Astrocyte (in vitro differentiated cells and primary cell): ENCODE data around the gene IGFALS. TPM values are rescaled to one million over a fixed set of nuclear protein-coding genes. Genes with fewer than 3 reads are reported as not detected.
A peak's percentile ranks its signal among the peaks of the same experiment; 100 is the strongest.

Source experiments
- DNase-seq: peaks from one replicate; pipeline ENCODE4 v3.0.0-alpha.2; 2010; ENCODE audit warnings: low read depth
- FAIRE-seq: peaks from 2 replicates; lab custom pipeline; 2011; peaks lifted over from hg19 to GRCh38; lab: Jason Lieb, UNC
- H2AFZ ChIP-seq: 2 replicates; pipeline ENCODE4 v1.6.0; 2012; ENCODE audit warnings: low read depth, low read length, inconsistent platforms
- H3K27ac ChIP-seq: 2 replicates; pipeline ENCODE4 v1.5.1; 2011; ENCODE audit warnings: low read depth, low read length, inconsistent platforms
- H3K27me3 ChIP-seq: 2 replicates; pipeline ENCODE4 v1.6.0; 2011; ENCODE audit warnings: low read length, inconsistent platforms; ENCODE audit not compliant: insufficient read depth
- H3K36me3 ChIP-seq: 2 replicates; pipeline ENCODE4 v1.5.1; 2011; ENCODE audit warnings: low read length, inconsistent platforms; ENCODE audit not compliant: insufficient read depth
- H3K4me1 ChIP-seq: 2 replicates; pipeline ENCODE4 v1.5.1; 2011; ENCODE audit warnings: low read length, inconsistent platforms; ENCODE audit not compliant: insufficient read depth
- H3K4me2 ChIP-seq: 2 replicates; pipeline ENCODE4 v1.6.0; 2012; ENCODE audit warnings: low read length, inconsistent platforms
- H3K4me3 ChIP-seq: 2 replicates; pipeline ENCODE4 v1.5.1; 2011; ENCODE audit warnings: low read depth, mild to moderate bottlenecking, low read length, inconsistent platforms; ENCODE audit not compliant: insufficient read depth
- H3K79me2 ChIP-seq: 2 replicates; pipeline ENCODE4 v1.6.0; 2012; ENCODE audit warnings: mild to moderate bottlenecking, low read length, inconsistent platforms; ENCODE audit not compliant: insufficient read depth
- H3K9ac ChIP-seq: 2 replicates; pipeline ENCODE4 v1.6.0; 2012; ENCODE audit warnings: mild to moderate bottlenecking, low read length, inconsistent platforms
- H3K9me3 ChIP-seq: 2 replicates; pipeline ENCODE4 v1.5.1; 2012; ENCODE audit warnings: low read depth, mild to moderate bottlenecking, low read length, inconsistent platforms; ENCODE audit not compliant: insufficient read depth
- H4K20me1 ChIP-seq: 2 replicates; pipeline ENCODE4 v1.6.0; 2012; ENCODE audit warnings: low read length, inconsistent platforms; ENCODE audit not compliant: insufficient read depth
- H3K27ac Mint-ChIP-seq: one replicate; pipeline ENCODE4 v1.8.0; 2021; ENCODE audit warnings: mild to moderate bottlenecking, mixed read lengths; ENCODE audit not compliant: unreplicated experiment
- H3K27me3 Mint-ChIP-seq: one replicate; pipeline ENCODE4 v1.8.0; 2021; ENCODE audit warnings: low read depth, mixed read lengths; ENCODE audit not compliant: unreplicated experiment
- H3K36me3 Mint-ChIP-seq: one replicate; pipeline ENCODE4 v1.8.0; 2021; ENCODE audit warnings: low read depth, mixed read lengths; ENCODE audit not compliant: unreplicated experiment
- H3K4me1 Mint-ChIP-seq: one replicate; pipeline ENCODE4 v1.8.0; 2021; ENCODE audit warnings: low read depth, mixed read lengths; ENCODE audit not compliant: unreplicated experiment
- H3K4me3 Mint-ChIP-seq: one replicate; pipeline ENCODE4 v1.8.0; 2021; ENCODE audit warnings: mild to moderate bottlenecking, moderate library complexity, mixed read lengths; ENCODE audit not compliant: unreplicated experiment
- H3K9me3 Mint-ChIP-seq: one replicate; pipeline ENCODE4 v1.8.0; 2021; ENCODE audit warnings: mild to moderate bottlenecking, mixed read lengths; ENCODE audit not compliant: unreplicated experiment
- CTCF ChIP-seq: IDR thresholded peaks from 2 replicates; pipeline ENCODE4 v1.5.1; 2011; ENCODE audit warnings: low read depth, mild to moderate bottlenecking, inconsistent platforms, low read length, moderate library complexity; ENCODE audit not compliant: insufficient read depth
- EZH2 ChIP-seq: IDR thresholded peaks from 2 replicates; pipeline ENCODE4 v1.6.1; 2012; ENCODE audit warnings: mild to moderate bottlenecking, low read length, inconsistent platforms; ENCODE audit not compliant: insufficient read depth
- total RNA-seq: library from RNA; stranded (reverse); gene quantifications from 2 replicates; pipeline ENCODE4 v1.2.1, GENCODE V29; 2021

Gene IGFALS
- total RNA-seq, 1 donor from 2014 or later, result not detected

GRCh38 chr16:1784977-1785845 lies 8.3 kb downstream of the IGFALS start:
- Mint-ChIP-seq H3K9me3 (no peaks in the 10 kb centered on the region), H3K27ac (no peak overlapping the region), H3K36me3 (peaks cover 2% of the 10 kb centered on the region), H3K27me3 (no peaks in the 10 kb centered on the region), H3K4me1 (peaks cover 9% of the 10 kb centered on the region), H3K4me3 (peak overlapping the region; percentile 61)
- Histone ChIP-seq H3K27me3 (no peaks in the 10 kb centered on the region), H3K4me2 (no peak overlapping the region), H3K79me2 (peaks cover 71% of the 10 kb centered on the region), H3K4me3 (no peak overlapping the region), H3K9me3 (no peaks in the 10 kb centered on the region), H3K27ac (no peak overlapping the region), H3K4me1 (peaks cover 12% of the 10 kb centered on the region), H3K36me3 (peaks cover 2% of the 10 kb centered on the region), H3K9ac (no peak overlapping the region), H2AFZ (no peak overlapping the region), H4K20me1 (peaks cover 51% of the 10 kb centered on the region)
- DNase-seq, result no peak
- TF ChIP-seq EZH2 (no peak), CTCF (no peak)
- FAIRE-seq, result no peak

GRCh38 chr16:1782408-1783264 lies 10.9 kb downstream of the IGFALS start, which contains the start of the genes NUBP2 and SPSB3:
Gene NUBP2, plus strand, starts transcription at chr16:1782960. Its CDS starts 61 bp downstream, at chr16:1783021.
Gene SPSB3, minus strand, starts transcription at chr16:1782571. Its CDS starts 1,088 bp downstream, at chr16:1781483.
- Mint-ChIP-seq H3K36me3 (peaks cover 2% of the 10 kb centered on the region), H3K4me1 (peaks cover 9% of the 10 kb centered on the region), H3K27me3 (no peaks in the 10 kb centered on the region), H3K9me3 (no peaks in the 10 kb centered on the region), H3K4me3 (peak within 1 kb of the TSS; percentile 98), H3K27ac (peak within 1 kb of the TSS; percentile 96)
- Histone ChIP-seq H3K79me2 (peaks cover 66% of the 10 kb centered on the region), H4K20me1 (peaks cover 62% of the 10 kb centered on the region), H3K27me3 (no peaks in the 10 kb centered on the region), H3K9ac (peak within 1 kb of the TSS; percentile 88), H3K9me3 (no peaks in the 10 kb centered on the region), H3K36me3 (peaks cover 2% of the 10 kb centered on the region), H2AFZ (peak within 1 kb of the TSS; percentile 37), H3K4me2 (peak within 1 kb of the TSS; percentile 98), H3K27ac (peak within 1 kb of the TSS; percentile 56), H3K4me3 (peak within 1 kb of the TSS; percentile 94), H3K4me1 (peaks cover 12% of the 10 kb centered on the region)
- no peak for TF ChIP-seq EZH2
- no peak for TF ChIP-seq CTCF
- FAIRE-seq (peak; percentile 95), DNase-seq (peak; percentile 100)
